HG03196 (cell line): Measurements from ENCODE around the gene ALG8.
"Not testable (repeated sequence)": the region's sequence is repeated elsewhere in the genome, so short reads cannot be mapped to it uniquely, and the experiment has no call there.

ENCODE experiments used
- ATAC-seq: cut with Tn5 transposase; IDR thresholded peaks from one replicate; pipeline ENCODE4 v1.9.1; 2021; ENCODE audit not compliant: unreplicated experiment

The ALG8 gene

DNA sequence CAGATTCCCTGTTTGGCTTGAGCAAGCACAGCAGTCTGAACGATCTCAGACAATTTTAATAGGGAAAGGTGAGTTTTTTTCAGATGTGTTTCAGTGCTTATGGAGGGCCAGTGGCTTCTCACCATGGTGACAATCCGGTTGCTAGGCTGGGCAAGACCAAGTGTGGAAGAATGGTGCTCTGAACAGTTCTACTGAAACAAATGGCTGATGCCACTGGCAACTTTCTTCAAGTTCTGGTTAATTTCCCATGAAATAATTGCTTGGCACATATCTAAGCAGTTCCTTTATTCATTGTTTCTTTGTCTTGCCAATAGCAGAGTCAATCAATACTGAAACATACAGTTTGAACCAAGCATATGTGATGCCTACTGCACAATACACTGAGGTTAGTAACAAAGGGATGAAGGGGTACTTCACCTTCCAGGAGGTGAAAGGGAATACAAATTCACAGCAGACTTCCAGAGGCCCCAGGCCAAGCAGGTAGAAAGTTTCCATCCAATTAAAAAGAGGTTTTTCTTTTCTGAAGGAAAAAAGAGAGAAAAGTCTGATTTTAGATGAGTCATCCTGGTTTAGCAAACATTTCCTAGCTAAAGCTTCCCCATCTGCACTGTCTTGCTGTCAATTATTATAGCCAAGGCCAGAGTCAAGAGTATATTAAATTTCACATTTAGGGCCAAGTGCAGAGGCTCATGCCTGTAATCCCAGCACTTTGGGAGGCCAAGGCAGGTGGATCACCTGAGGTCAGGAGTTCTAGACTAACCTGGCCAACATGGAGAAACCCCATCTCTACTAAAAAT lies 38.6 kb downstream of the ALG8 start:
- no peak for ATAC-seq

DNA sequence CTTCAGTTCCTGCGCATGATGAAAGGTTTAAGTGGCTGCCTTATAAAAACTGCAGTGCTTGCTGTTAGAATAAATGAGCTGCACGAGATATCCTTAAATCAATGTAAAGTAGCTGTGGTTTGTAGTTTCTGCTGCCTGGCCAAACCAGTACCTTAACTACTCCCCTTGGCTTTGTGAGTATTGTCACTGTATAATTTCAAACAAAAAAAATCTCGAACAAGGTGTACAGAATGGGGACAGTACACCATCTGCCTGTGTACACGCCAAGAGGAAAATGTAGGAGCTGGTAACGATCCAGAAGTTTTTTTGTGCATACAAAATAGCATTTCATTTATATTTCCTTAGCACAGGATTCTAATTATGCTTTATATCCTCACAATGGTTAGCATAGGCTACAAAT lies 39.2 kb downstream of the ALG8 start:
- ATAC-seq: no peak

- ATAC-seq: no peak
Observed at GRCh38 chr11:78099666-78100065, 39.8 kb downstream of the ALG8 start.

DNA sequence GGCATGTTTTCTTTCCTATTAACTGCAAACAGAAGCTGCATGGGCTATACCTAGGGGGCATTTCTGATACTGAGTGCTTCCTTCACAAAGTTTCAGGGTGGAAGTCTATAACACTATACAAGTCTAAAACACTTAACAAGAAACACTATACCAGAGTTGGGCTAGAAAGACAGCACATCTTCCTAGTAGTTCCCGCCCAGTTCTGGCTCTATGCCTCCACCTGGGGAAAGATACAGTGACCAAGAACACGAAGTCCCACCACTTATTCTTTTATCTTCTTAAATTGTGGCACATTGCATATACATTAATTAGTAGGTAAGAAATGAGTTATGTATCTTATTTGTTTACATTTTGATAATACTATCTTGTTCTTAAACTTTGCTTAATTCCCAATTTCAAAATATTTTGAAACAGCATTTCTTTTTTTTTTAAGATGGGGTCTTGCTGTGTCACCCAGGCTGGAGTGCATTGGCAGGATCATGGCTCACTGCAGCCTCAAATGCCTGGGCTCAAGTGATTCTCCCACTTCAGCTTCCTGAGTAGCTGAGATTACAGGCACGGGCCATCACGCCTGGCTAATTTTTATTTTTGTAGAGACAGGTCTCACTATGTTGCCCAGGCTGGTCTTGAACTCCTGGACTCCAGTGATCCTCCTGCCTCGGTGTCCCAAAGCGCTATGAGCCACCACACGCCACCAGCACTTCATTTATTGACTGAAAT lies 41.6 kb downstream of the ALG8 start:
- no peak for ATAC-seq

DNA sequence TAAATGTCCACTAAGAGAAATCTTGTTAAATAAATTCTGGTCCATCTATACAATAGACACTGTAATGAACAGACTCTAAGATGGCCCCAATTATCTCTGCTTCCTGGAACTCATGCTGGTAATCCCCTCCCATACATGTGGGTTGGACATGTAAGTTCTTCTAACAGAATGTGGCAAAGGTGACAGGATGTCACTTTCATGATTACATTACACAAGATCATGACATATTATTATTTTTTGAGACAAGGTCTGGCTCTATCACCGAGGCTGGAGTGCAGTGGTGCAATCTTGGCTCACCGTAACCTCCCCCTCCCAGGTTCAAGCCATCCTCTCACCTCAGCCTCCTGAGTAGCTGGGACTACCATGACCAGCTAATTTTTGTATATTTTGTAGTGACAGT lies 45.2 kb downstream of the ALG8 start:
- no peak for ATAC-seq

GRCh38 chr11:78086521-78087074 lies 52.8 kb downstream of the ALG8 start:
- ATAC-seq: not testable (repeated sequence)

GRCh38 chr11:78085972-78086371 lies 53.5 kb downstream of the ALG8 start:
- ATAC-seq: no peak

GRCh38 chr11:78084506-78084905 lies 54.9 kb downstream of the ALG8 start:
- ATAC-seq: not testable (repeated sequence)

- no peak for ATAC-seq
Observed at GRCh38 chr11:78083021-78083420, 56.4 kb downstream of the ALG8 start.

GRCh38 chr11:78082146-78082545 lies 57.3 kb downstream of the ALG8 start:
- no peak for ATAC-seq

DNA sequence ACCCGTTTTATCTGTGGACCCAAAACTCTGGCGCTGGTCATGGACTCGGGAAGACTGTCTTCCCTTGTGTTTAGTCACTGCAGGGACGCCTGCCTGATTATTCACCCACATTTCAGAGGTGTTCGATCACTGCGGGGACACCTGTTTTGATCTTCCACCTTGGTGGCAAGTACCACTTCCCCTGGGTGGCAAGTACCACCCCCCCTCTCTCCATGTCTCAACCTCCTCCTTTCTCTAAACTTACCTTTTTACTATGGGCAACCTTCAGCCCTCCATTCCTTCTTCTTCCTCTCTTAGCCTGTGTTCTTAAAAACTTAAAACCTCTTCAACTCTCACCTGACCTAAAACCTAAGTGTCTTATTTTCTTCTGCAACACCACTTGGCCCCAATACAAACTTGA lies 57.8 kb downstream of the ALG8 start:
- no peak for ATAC-seq

DNA sequence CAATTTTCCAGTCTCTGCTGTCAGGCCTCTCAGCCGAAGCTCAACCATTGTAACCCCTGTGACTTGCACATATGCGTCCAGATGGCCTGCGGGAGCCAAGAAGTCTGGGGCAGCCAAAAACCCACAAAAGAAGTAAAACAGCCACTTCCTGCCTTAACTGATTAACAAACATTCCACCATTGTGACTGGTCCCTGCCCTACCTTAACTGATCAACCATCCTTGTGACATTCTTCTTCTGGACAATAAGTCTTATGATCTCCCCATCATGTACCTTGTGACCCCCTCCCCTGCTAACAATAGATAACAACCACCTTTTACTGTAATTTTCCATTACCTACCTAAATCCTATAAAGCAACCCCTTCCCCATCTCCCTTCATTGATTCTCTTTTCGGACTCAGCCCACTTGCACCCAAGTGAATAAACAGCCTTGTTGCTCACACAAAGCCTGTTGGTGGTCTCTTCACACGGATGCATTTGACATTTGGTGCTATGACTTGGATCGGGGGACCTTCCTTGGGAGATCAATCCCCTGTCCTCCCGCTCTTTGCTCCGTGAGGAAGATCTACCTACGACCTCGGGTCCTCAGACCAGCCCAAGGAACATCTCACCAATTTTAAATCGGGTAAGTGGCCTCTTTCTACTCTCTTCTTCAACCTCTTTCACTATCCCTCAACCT lies 58.5 kb downstream of the ALG8 start:
- ATAC-seq: no peak

- no peak for ATAC-seq
Observed at GRCh38 chr11:78080084-78080817, 59.2 kb downstream of the ALG8 start.

DNA sequence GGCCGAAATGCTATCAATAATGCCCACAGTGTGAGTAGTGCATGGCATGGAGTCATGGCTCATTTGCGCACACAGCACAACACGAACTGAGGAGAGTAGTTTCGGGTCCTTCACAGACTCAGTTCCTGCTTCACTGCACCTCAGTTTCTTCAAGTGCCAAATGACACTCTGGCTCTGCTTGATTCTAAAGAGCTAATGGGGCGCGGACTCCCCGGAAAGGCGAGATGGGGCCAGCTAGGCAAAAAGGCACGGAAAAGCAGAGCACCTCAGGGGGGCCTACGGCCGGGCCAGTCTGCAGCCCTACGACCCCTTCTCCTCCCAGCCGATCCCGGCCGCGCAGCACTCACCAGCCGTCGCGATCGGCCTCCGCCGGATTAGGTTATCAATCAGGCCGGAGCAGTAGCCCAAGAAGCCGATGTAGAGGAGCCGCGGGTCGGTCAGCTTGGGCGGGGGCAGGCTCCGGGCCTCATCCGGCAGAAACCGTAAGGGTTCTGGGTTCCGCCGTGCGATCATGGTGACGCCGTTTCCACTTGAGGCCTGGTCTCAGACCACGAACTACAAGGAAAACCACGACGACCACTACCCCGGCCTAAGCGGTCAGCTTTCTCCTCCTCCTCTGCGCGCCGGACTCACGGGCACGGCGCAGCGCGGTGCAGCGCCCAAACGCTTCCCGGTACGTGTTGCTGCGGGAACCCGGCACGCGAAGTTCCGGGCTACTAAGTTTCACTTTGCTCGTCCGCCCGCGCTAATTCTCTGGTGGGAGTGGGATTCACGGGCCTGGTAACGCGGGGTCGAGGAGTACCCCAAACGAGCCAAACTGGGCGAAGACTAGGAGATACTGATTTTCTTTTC lies 60.0 kb downstream of the ALG8 start, which contains the start of gene NDUFC2:
NDUFC2 (minus strand) TSS at position 631 of the 852 bp plus-strand sequence; CDS start at position 513, 118 bp downstream.
- peak; percentile 79 for ATAC-seq

DNA sequence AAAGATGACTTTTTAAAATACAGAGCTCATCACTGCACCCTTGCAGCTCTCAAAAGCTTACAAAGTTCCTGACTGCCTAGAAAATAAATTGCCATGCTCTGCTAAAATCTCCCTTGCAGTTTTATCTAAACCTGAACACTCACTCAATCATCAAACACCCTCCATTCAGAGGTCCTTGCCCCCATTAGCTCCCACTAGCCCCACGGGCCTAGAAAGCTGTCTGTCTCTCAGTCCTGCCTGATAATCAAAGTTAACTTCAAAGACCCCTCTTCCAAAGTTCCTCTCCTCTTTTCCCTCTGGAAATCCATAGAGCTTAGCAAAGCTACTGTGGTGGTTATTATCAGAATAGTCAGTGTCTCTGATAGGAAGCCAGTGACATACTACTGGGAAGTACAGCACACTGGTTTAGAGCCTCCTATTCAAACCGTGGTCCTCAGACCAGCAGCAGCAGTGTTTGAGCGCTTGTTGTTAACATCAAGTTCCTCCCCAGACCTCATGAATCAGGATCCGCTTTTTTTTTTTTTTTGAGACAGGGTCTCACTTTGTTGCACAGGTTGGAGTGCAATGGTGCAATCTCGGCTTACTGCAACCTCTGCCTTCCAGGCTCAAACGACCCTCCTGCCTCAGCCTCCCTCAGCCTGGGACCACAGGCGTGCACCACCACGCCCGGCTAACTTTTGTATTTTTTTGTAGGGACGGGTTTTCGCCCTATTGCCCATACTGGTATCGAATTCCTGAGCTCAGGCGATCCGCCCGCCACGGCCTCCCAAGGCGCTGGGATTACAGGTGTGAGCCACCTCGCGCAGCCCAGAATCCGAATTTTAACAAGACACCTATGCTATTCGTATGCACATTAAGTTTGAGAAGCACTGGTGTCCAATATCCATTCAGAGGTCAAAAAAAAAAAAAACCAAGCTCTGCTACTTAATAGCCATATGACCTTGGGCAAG lies 60.9 kb downstream of the ALG8 start:
- ATAC-seq: no peak

- not testable (repeated sequence) for ATAC-seq
Observed at GRCh38 chr11:78077592-78077991, 61.8 kb downstream of the ALG8 start.

DNA sequence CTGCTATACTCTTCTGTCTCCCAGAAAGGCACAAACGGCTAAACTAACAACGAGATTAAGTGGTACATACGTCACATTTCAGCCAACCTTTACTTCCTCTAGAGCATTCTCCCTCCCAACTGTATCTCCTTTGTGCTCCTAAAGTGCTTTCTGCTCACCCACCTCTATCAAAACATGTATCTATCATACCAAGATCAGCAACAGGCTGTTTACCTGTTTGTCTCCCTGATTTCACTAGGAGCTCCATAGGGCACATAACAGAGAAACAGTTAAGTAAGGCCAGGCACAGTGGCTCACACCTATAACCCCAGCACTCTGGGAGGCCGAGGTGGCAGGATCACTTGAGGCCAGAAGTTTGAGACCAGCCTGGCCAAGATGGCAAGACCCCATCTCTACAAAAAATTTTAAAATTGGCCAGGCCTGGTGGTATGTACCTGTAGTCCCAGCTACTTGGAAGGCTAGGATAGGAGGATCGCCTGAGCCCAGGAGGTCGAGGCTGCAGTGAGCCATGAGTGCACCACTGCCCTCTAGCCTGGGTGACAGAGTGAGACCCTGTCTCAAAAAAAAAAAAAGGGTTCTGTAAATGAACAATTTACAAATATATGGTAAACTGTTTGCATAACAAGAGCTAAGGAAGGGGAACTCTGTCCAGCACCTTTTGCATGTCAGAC lies 62.6 kb downstream of the ALG8 start:
- no peak for ATAC-seq

DNA sequence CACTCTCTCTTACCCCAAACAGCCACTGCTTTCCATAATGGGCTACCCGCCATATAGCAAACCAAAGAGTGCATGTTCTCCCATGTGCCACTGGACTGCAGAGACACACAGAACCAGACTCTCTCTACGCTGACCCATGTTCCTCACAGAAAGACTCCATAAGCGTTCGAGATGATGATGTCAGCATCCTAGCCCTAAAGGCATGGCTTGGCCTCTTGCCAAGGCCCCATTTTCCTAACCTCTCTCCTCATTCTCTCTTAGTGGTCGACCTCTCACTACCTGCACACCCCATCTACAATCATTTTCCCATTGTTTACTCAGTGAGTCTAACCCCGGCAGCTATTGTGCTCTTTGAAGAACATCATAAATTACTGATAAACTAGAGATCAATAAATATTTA lies 64.7 kb downstream of the ALG8 start:
- ATAC-seq: no peak
